NCI-H187 treated with DMSO at 0.1 percent for 48 hours (cell line): ENCODE results near the gene TYW3.

Experiments used
- DNase-seq: peaks from one replicate; lab custom pipeline; 2025; lab: John Stamatoyannopoulos, UW

TYW3 gene

DNA sequence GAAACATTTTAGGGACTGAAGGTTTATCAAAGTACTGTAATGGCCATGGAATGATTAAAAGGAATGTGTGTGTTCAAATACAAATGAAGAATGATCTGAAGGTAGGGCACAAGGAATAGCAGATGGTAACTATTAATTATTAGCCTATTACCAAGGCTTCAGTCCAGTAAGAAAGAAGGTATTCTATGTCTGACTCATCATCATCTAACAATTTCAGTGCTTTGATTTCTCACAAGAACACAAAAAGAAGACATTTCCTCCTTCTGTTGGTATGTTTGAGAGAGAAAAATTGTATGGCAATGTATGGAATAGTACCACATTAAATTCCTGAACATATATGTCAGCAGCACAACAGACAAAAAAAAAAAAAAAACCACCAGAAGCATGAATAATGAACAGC, 57.5 kb downstream of the TYW3 start:
- no peak for DNase-seq

DNA sequence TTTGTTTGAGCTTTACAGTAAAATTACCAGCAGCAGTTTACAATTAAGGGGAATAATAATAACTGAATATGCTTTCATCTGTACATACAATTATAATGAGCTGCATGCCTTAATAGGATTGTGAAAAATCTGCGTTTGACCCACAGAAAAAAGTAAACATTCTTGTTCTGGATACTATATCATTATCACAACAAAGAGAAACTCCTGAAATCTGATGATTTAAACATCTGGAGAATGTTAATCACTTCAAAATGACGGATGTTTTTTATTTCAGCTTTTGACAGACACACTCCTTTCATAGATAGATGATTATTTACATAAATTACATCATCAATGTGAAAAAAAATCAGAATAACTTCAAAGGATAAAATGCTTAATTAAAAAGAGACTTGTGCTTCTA, 58.5 kb downstream of the TYW3 start:
- DNase-seq, result no peak

DNA sequence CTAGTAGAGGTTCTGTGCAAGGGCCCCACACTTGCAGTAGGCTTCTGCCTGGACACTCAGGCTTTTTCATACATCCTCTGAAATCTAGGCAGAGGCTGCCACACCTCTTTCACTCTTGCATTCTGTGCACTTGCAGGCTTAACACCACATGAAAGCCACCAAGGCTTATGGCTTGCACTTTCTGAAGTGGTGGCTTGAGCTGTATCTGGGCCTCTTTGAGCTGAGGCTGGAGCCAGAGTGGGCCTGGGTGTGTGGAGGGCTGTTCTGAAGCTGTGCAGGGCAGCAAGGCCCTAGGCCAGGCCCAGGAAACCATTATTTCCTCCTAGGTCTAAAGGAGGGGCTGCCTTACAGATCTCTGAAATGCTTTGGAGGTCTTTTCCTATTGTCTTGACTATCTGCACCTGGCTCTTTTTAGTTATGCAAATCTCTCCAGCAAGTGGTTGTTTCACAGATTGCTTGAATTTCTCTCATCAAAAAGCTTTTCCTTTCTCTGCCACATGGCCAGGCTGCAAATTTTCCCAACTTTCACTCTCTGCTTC, 66.2 kb downstream of the TYW3 start:
- no peak for DNase-seq

DNA sequence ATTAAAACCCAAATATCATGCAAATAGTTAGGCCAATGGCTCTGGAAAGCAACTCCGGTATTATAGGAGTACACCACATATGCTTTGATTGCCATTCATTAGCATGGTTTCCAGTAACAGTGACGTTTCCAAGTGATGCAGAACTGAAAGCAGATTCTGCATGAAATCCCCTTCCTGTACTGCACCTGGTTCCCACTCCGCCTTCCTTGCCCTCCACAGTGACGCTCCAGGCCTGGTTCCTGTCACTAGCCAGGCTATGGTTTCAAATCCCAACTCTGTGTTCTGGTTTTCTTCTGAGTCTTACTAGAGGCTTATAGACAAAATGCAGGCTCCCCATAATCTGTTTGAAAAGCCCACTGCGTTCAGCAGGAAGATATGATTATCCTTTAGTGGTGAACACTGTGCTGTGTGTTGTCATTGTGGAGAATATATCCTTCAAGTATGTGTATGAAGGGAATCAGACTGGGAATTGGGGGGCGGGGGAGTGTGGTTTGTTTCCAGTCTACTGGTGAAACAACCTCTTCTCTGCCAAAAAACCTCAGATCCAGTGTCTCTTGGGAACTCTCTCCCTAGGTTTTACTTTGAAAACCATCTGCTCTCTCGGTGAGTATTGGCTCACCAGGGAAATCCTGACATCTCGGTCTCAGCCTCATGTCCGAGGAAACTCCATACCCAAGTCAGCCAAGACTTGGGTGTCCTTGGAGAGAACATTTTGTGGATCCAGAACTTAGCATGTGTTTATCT, 78.7 kb downstream of the TYW3 start:
- DNase-seq, result no peak

DNA sequence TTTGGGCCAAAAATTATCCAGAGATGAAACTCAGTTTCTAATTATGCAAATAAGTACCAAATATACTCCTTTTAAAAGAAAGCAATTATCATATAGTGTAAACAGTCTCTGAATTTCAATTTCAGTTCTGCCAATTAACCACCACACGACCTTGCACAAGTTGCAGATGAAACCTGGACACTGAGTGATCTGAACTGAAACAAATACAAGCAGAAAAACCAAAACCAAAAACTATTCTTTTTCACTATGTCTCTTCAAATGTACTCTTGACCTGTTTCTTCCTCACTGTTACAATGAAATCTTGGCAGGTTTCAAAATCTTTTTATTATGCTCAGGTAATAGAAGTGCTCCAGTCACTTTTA, 79.2 kb downstream of the TYW3 start:
- no peak for DNase-seq
